ENCODE measurements around the gene MTA1.

DNA sequence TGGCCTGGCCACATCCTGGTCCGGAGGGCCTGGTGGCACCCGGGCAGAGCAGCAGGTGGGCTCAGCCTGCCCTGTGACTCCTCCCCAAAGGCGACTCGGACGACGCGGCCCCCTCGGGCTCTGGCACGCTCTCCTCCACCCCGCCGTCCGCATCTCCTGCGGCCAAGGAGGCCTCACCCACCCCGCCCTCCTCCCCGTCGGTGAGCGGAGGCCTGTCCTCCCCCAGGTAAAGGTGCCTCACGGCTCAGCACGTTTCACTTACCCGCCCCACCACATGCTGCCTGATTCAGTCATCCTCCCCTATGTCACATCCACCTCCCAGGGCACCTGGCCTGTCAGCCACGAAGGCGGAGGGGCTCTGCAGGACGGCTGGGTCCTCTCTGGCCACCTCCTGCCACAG, 28.1 kb upstream of the MTA1 start:
- TF ChIP-seq, protein P1, sequence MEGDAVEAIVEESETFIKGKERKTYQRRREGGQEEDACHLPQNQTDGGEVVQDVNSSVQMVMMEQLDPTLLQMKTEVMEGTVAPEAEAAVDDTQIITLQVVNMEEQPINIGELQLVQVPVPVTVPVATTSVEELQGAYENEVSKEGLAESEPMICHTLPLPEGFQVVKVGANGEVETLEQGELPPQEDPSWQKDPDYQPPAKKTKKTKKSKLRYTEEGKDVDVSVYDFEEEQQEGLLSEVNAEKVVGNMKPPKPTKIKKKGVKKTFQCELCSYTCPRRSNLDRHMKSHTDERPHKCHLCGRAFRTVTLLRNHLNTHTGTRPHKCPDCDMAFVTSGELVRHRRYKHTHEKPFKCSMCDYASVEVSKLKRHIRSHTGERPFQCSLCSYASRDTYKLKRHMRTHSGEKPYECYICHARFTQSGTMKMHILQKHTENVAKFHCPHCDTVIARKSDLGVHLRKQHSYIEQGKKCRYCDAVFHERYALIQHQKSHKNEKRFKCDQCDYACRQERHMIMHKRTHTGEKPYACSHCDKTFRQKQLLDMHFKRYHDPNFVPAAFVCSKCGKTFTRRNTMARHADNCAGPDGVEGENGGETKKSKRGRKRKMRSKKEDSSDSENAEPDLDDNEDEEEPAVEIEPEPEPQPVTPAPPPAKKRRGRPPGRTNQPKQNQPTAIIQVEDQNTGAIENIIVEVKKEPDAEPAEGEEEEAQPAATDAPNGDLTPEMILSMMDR (IDR thresholded peaks at IDR 0.05; ENCODE audit: insufficient read depth, low read length): no peak
- TF ChIP-seq, protein P2, sequence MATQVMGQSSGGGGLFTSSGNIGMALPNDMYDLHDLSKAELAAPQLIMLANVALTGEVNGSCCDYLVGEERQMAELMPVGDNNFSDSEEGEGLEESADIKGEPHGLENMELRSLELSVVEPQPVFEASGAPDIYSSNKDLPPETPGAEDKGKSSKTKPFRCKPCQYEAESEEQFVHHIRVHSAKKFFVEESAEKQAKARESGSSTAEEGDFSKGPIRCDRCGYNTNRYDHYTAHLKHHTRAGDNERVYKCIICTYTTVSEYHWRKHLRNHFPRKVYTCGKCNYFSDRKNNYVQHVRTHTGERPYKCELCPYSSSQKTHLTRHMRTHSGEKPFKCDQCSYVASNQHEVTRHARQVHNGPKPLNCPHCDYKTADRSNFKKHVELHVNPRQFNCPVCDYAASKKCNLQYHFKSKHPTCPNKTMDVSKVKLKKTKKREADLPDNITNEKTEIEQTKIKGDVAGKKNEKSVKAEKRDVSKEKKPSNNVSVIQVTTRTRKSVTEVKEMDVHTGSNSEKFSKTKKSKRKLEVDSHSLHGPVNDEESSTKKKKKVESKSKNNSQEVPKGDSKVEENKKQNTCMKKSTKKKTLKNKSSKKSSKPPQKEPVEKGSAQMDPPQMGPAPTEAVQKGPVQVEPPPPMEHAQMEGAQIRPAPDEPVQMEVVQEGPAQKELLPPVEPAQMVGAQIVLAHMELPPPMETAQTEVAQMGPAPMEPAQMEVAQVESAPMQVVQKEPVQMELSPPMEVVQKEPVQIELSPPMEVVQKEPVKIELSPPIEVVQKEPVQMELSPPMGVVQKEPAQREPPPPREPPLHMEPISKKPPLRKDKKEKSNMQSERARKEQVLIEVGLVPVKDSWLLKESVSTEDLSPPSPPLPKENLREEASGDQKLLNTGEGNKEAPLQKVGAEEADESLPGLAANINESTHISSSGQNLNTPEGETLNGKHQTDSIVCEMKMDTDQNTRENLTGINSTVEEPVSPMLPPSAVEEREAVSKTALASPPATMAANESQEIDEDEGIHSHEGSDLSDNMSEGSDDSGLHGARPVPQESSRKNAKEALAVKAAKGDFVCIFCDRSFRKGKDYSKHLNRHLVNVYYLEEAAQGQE (IDR thresholded peaks at IDR 0.05; ENCODE audit: insufficient replicate concordance, low read depth): no peak

Measured in HL-60 (cell line).